GM23248 (cell line): ENCODE data around the gene SEMA5A.

Experiments
- EZH2 ChIP-seq: fragments of 200-600 bp; sonication (generic); IDR thresholded peaks from 2 replicates; pipeline ENCODE4 v1.6.1; 2018; ENCODE audit warnings: antibody characterized with exemption, mild to moderate bottlenecking; ENCODE audit not compliant: insufficient read depth, poor library complexity, severe bottlenecking
- EZH2phosphoT487 ChIP-seq: fragments of 200-600 bp; sonication (generic); IDR thresholded peaks from 2 replicates; pipeline ENCODE4 v1.6.1; 2018; ENCODE audit warnings: antibody characterized with exemption, moderate library complexity, mild to moderate bottlenecking, low read depth; ENCODE audit not compliant: insufficient read depth

DNA sequence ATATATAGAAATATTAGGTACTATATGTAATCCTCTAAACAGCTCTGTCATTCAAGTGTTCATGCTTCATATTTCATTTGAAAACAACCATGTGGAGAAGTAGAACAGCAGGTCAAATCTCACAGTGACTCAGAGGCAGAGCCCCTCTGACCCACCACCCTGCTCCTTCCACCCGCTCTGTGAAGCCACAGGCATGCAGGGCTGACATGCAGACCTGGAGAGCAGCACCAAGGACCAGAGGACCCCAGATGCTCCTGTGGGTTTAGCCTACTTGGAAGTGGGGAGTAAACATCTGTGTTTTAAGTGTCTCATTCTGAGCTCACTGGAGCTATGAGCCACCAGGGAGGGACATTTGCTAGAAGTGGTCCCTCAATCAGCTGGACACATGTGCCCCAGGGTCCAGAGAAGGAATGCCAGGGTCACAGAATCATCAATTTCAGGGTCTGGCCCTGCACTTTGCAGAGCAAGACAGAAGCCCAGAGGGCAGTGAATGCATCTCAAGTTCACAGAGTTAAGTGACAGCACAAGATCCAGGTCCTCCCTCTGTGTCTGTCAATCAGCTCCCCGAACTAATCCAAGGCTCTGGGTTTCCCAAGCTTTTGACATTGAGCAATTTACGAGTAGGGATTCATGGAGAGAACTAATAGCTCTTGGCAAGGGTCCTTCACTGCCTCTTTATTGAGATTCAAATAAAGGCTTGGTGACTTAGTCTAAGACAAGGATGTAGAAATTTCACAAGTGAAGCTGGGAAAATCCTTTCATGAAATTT, 441.1 kb downstream of the SEMA5A start:
- TF ChIP-seq EZH2 (no peak), EZH2phosphoT487 (no peak)
